ENCODE results near the gene TTC14. TPM values are rescaled to one million over a fixed set of nuclear protein-coding genes. Genes with fewer than 3 reads are reported as not detected.

Gene TTC14
- total and polyA plus RNA-seq, 2 of the 8 experiments (the other 6 are each of a cell fraction or from before 2014, with no cell fraction given), result 10.2 to 22.3 TPM

DNA sequence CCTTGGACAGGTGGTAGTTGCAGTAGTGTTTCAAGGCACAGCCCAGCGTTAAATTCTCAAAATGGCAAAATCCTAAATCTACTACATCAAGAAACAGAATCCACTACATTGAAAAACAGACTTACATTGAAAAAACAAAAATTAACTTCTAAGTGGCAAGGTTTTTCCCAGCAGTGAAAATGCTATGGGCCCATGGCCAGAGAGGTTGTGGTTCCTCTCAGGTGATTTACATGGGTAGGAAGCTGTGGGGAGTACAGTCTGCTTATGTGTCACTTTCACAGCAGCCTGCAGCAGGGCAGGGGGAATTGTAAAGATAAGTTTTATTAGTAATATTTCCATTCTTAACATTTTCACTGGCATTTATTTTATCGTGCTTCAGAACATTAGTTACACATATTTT is 24.9 kb downstream of the TTC14 start:
- no peak overlapping the region for H2BK120ac ChIP-seq (replicated peaks; ENCODE audit: low read depth, low read length)
- H3K4me2 ChIP-seq (ENCODE audit: insufficient read depth in 1 of 2, low read depth in 2 of 2, low read length in 2 of 2), result no peak overlapping the region
- no peak overlapping the region for H2AK5ac ChIP-seq (ENCODE audit: low read depth, low read length)
- no peak overlapping the region for H2BK12ac ChIP-seq (ENCODE audit: low read depth, low read length)
- no peaks in the 10 kb centered on the region; the same call in 1 of the 2 replicates for H3K23me2 ChIP-seq (ENCODE audit: low read depth, low read length)
- 84% methylated on average over 2 of the region's 2 CpGs; no CpG with 5 or more reads in 1 of the 2 experiments for WGBS, 2 experiments (ENCODE audit: extremely low coverage in 1 of 2, insufficient coverage in 1 of 2, insufficient read length in 1 of 2, insufficient replicate concordance in 2 of 2, low coverage in 1 of 2, low lambda C conversion rate in 2 of 2, missing lambda C conversion rate in 1 of 2)
- no peaks in the 10 kb centered on the region; the same call in 1 of the 2 replicates for H3K79me1 ChIP-seq (ENCODE audit: low read depth, low read length)
- peaks cover 0 to 2% of the 10 kb centered on the region in 2 experiments; a peak in 1 of 4 replicates for H3K9me3 ChIP-seq (ENCODE audit: insufficient read depth in 2 of 2, low read depth in 1 of 2, low read length in 1 of 2)
- no peaks in the 10 kb centered on the region for H3K4me1 ChIP-seq (replicated peaks in 1 of 4; ENCODE audit: control insufficient read depth in 3 of 4, insufficient read depth in 4 of 4, low read length in 3 of 4)
- no peaks in the 10 kb centered on the region for H3K27me3 ChIP-seq (replicated peaks in 1 of 4; ENCODE audit: control insufficient read depth in 3 of 4, extremely low read depth in 1 of 4, insufficient read depth in 3 of 4, low read length in 3 of 4)
- no peak overlapping the region for H3K18ac ChIP-seq (ENCODE audit: extremely low read depth, low read length)
- H2BK5ac ChIP-seq (ENCODE audit: low read depth, low read length), result no peak overlapping the region
- H4K8ac ChIP-seq (ENCODE audit: extremely low read depth, insufficient read depth, low read length), result no peak overlapping the region
- no peak overlapping the region for H3K14ac ChIP-seq (ENCODE audit: insufficient read length)
- H4K91ac ChIP-seq (replicated peaks; ENCODE audit: insufficient read length, low read length), result no peak overlapping the region
- no peaks in the 10 kb centered on the region for H3K36me3 ChIP-seq (ENCODE audit: control insufficient read depth in 2 of 4, insufficient read depth in 4 of 4, low read length in 3 of 4)
- POLR2A ChIA-PET (ENCODE audit: partially characterized antibody), result interaction anchor here (1.1 kb wide), 1 partner anchor 11 kb away, joined by 4 read pairs; no protein-coding TSS in a partner anchor
- no peak overlapping the region for H4K5ac ChIP-seq (ENCODE audit: insufficient read length, low read depth, low read length)
- DNase-seq (ENCODE audit: low read depth in 1 of 2, low spot score in 2 of 2) (no peak), FAIRE-seq (no peak)
- H3K27ac ChIP-seq (ENCODE audit: low read depth, low read length), result no peak overlapping the region
- no peak overlapping the region for H3K56ac ChIP-seq (replicated peaks; ENCODE audit: insufficient read length, low read depth, low read length)
- no peak overlapping the region for H2AFZ ChIP-seq (ENCODE audit: low read length)
- H4K20me1 ChIP-seq (replicated peaks in 1 of 2; ENCODE audit: control insufficient read depth in 1 of 2, insufficient read depth in 2 of 2, low read length in 2 of 2), result no peaks in the 10 kb centered on the region
- H3K9ac ChIP-seq (replicated peaks in 1 of 4; ENCODE audit: extremely low read depth in 1 of 4, low read depth in 3 of 4, low read length in 3 of 4), result no peak overlapping the region
- no peak for TF ChIP-seq TCF12 (IDR thresholded peaks at IDR 0.05; ENCODE audit: low read depth, low read length)
- TF ChIP-seq, protein P1, sequence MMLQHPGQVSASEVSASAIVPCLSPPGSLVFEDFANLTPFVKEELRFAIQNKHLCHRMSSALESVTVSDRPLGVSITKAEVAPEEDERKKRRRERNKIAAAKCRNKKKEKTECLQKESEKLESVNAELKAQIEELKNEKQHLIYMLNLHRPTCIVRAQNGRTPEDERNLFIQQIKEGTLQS (IDR thresholded peaks at IDR 0.05; ENCODE audit: insufficient read depth, low read depth, low read length), result no peak
- TF ChIP-seq CHD1 (IDR thresholded peaks at IDR 0.05; ENCODE audit: low read depth, low read length), result no peak
- no peak for TF ChIP-seq TEAD4 (IDR thresholded peaks at IDR 0.05; ENCODE audit: low read depth, low read length)
- no peak overlapping the region for H2BK15ac ChIP-seq (ENCODE audit: low read length)
- H3K79me2 ChIP-seq (ENCODE audit: control insufficient read depth in 1 of 2, insufficient read depth in 2 of 2, low read length in 2 of 2), result no peaks in the 10 kb centered on the region
- CTCF ChIA-PET (ENCODE audit: partially characterized antibody), result interaction anchor here (1.3 kb wide), 1 partner anchor 9 kb away, joined by 3 read pairs; no protein-coding TSS in a partner anchor
- H3K4me3 ChIP-seq (ENCODE audit: extremely low read depth in 1 of 4, insufficient read depth in 2 of 4, low read depth in 3 of 4, low read length in 4 of 4), result no peak overlapping the region
- H3K4ac ChIP-seq (replicated peaks; ENCODE audit: insufficient read length, low read depth, low read length), result no peak overlapping the region
- 0 out of 2 replicates have a peak overlapping the region, but pooled peaks have one; percentile 34 for H2BK20ac ChIP-seq (ENCODE audit: low read length)
- H3K23ac ChIP-seq (ENCODE audit: insufficient read length), result no peak overlapping the region
